HEK293 (cell line): ENCODE data around the gene PROCA1.

ENCODE experiments used
- CTCF ChIA-PET: fragments of 350-600 bp; formaldehyde crosslinking; extraction: SDS; loops from one replicate; lab custom pipeline; 2021; ENCODE audit warnings: antibody characterized with exemption; lab: Yijun Ruan, JAX
- POLR2A ChIA-PET: fragments of 300-600 bp; formaldehyde crosslinking; extraction: SDS; loops from one replicate; lab custom pipeline; 2020; ENCODE audit warnings: antibody characterized with exemption, inconsistent platforms; lab: Yijun Ruan, JAX
- H3K27ac ChIP-seq: fragments of 200-500 bp; sonication (Bioruptor generic); 2 replicates; pipeline ENCODE4 v1.5.1; 2014; ENCODE audit warnings: low read depth, low read length, control low read depth, inconsistent platforms; ENCODE audit errors: extremely low read depth
- H3K36me3 ChIP-seq, 2 experiments: fragments of 200-500 bp in 1 of 2; sonication (Bioruptor generic) in 1 of 2; 1 replicate in 1 of 2; 2 replicates in 1 of 2; pipeline ENCODE4 v1.5.1; 2014 to 2017; ENCODE audit warnings: inconsistent platforms in 2 of 2, low read length in 2 of 2; ENCODE audit not compliant: control insufficient read depth in 2 of 2, insufficient read depth in 1 of 2
- H3K4me1 ChIP-seq: fragments of 200-500 bp; sonication (Bioruptor generic); 2 replicates; pipeline ENCODE4 v1.5.1; 2014; ENCODE audit warnings: mild to moderate bottlenecking, low read length, inconsistent platforms; ENCODE audit not compliant: control insufficient read depth, insufficient read depth
- H3K4me3 ChIP-seq: 2 replicates; pipeline ENCODE4 v1.5.1; 2011; ENCODE audit warnings: low read depth, mild to moderate bottlenecking, control low read depth, low read length, moderate library complexity
- H3K9me3 ChIP-seq: fragments of 200-500 bp; sonication (Bioruptor generic); 2 replicates; pipeline ENCODE4 v1.5.1; 2014; ENCODE audit warnings: low read depth, low read length, inconsistent platforms; ENCODE audit not compliant: control insufficient read depth, insufficient read depth
- BCL11B ChIP-seq: fragments of 450-650 bp; formaldehyde crosslinking; IDR thresholded peaks from 2 replicates; pipeline ENCODE4 v1.5.1; 2016; ENCODE audit warnings: low read depth, missing biosample characterization, missing genetic modification characterization
- GLIS1 ChIP-seq: fragments of 450-650 bp; formaldehyde crosslinking; IDR thresholded peaks from 2 replicates; pipeline ENCODE4 v1.5.1; 2016; ENCODE audit warnings: missing biosample characterization, missing genetic modification characterization
- GLIS2 ChIP-seq: fragments of 450-650 bp; formaldehyde crosslinking; IDR thresholded peaks from 2 replicates; pipeline ENCODE4 v1.5.1; 2016; ENCODE audit warnings: missing biosample characterization, missing genetic modification characterization
- KLF1 ChIP-seq: fragments of 450-650 bp; formaldehyde crosslinking; IDR thresholded peaks from 2 replicates; pipeline ENCODE4 v1.5.1; 2016; ENCODE audit warnings: missing biosample characterization, missing genetic modification characterization
- PRDM1 ChIP-seq: fragments of 450-650 bp; formaldehyde crosslinking; IDR thresholded peaks from 2 replicates; pipeline ENCODE4; 2016; ENCODE audit warnings: missing biosample characterization, missing genetic modification characterization
- PRDM4 ChIP-seq: fragments of 450-650 bp; formaldehyde crosslinking; IDR thresholded peaks from 2 replicates; pipeline ENCODE4 v1.5.1; 2017; ENCODE audit warnings: missing biosample characterization, missing genetic modification characterization
- SP2 ChIP-seq: fragments of 450-650 bp; formaldehyde crosslinking; IDR thresholded peaks from 2 replicates; pipeline ENCODE4 v1.5.1; 2016; ENCODE audit warnings: missing biosample characterization, missing genetic modification characterization
- ZBTB10 ChIP-seq: fragments of 450-650 bp; formaldehyde crosslinking; IDR thresholded peaks from 2 replicates; pipeline ENCODE4 v1.5.1; 2016; ENCODE audit warnings: missing biosample characterization, missing genetic modification characterization
- ZBTB17 ChIP-seq: fragments of 450-650 bp; formaldehyde crosslinking; IDR thresholded peaks from 2 replicates; pipeline ENCODE4 v1.5.1; 2016; ENCODE audit warnings: missing biosample characterization, missing genetic modification characterization
- ZBTB44 ChIP-seq: fragments of 450-650 bp; IDR thresholded peaks from 2 replicates; pipeline ENCODE4 v1.5.1; 2018; ENCODE audit warnings: missing biosample characterization, mild to moderate bottlenecking, missing genetic modification characterization
- ZFP37 ChIP-seq: fragments of 450-650 bp; formaldehyde crosslinking; IDR thresholded peaks from 2 replicates; pipeline ENCODE4 v1.5.1; 2016; ENCODE audit warnings: missing biosample characterization, missing genetic modification characterization
- ZIC2 ChIP-seq: fragments of 450-650 bp; formaldehyde crosslinking; IDR thresholded peaks from 2 replicates; pipeline ENCODE4 v1.5.1; 2016; ENCODE audit warnings: missing biosample characterization, missing genetic modification characterization
- ZNF221 ChIP-seq: fragments of 450-650 bp; formaldehyde crosslinking; IDR thresholded peaks from 2 replicates; pipeline ENCODE4 v1.5.1; 2017; ENCODE audit warnings: missing biosample characterization, missing genetic modification characterization, borderline replicate concordance
- ZNF248 ChIP-seq: fragments of 450-650 bp; formaldehyde crosslinking; IDR thresholded peaks from 2 replicates; pipeline ENCODE4 v1.5.1; 2017; ENCODE audit warnings: missing biosample characterization, missing genetic modification characterization
- ZNF335 ChIP-seq: fragments of 450-650 bp; formaldehyde crosslinking; conservative IDR thresholded peaks from 2 replicates; pipeline ENCODE4 v1.5.1; 2016; ENCODE audit warnings: missing biosample characterization, missing genetic modification characterization
- ZNF341 ChIP-seq: fragments of 450-650 bp; formaldehyde crosslinking; IDR thresholded peaks from 2 replicates; pipeline ENCODE4; 2016; ENCODE audit warnings: low read depth, missing biosample characterization, missing genetic modification characterization
- ZNF366 ChIP-seq: fragments of 450-650 bp; formaldehyde crosslinking; conservative IDR thresholded peaks from 2 replicates; pipeline ENCODE4 v1.5.1; 2016; ENCODE audit warnings: missing biosample characterization, missing genetic modification characterization
- ZNF37A ChIP-seq: fragments of 450-650 bp; IDR thresholded peaks from 2 replicates; pipeline ENCODE4 v1.5.1; 2018; ENCODE audit warnings: missing biosample characterization, missing genetic modification characterization
- ZNF394 ChIP-seq: fragments of 450-650 bp; formaldehyde crosslinking; IDR thresholded peaks from 2 replicates; pipeline ENCODE4 v1.5.1; 2016; ENCODE audit warnings: missing biosample characterization, missing genetic modification characterization, mild to moderate bottlenecking, moderate library complexity, borderline replicate concordance
- ZNF423 ChIP-seq: fragments of 450-650 bp; formaldehyde crosslinking; IDR thresholded peaks from 2 replicates; pipeline ENCODE4 v1.5.1; 2016; ENCODE audit warnings: missing biosample characterization, missing genetic modification characterization
- TF ChIP-seq, protein P1 (sequence below): fragments of 450-650 bp; formaldehyde crosslinking; IDR thresholded peaks from 2 replicates; pipeline ENCODE4 v1.5.1; 2016; ENCODE audit warnings: missing biosample characterization, missing genetic modification characterization
- TF ChIP-seq, protein P2 (sequence below): fragments of 450-650 bp; formaldehyde crosslinking; IDR thresholded peaks from 2 replicates; pipeline ENCODE4 v1.5.1; 2016; ENCODE audit warnings: missing biosample characterization, missing genetic modification characterization

The PROCA1 gene

GRCh38 chr17:28718333-28719020 is 6.8 kb upstream of the PROCA1 start:
- no peaks in the 10 kb centered on the region for H3K9me3 ChIP-seq
- TF ChIP-seq KLF1 (tag by site-specific recombination) (0 out of 2 replicates have a peak, but pooled peaks have one; percentile 1), ZNF394 (tag by site-specific recombination) (0 out of 2 replicates have a peak, but pooled peaks have one; percentile 15), ZNF335 (tag by site-specific recombination) (peak; percentile 13; the same call in 1 of the 2 replicates), ZNF423 (tag by site-specific recombination) (no peak), ZBTB44 (tag by site-specific recombination) (no peak), PRDM4 (0 out of 2 replicates have a peak, but pooled peaks have one; percentile 11), GLIS2 (tag by site-specific recombination) (0 out of 2 replicates have a peak, but pooled peaks have one; percentile 56), ZBTB10 (0 out of 2 replicates have a peak, but pooled peaks have one; percentile 8), ZBTB17 (peak; percentile 48), ZNF366 (peak; percentile 67), ZNF341 (tag by site-specific recombination) (no peak), ZIC2 (peak; percentile 15; the same call in 1 of the 2 replicates), BCL11B (tag by site-specific recombination) (no peak), ZNF248 (tag by site-specific recombination) (no peak), ZNF37A (tag by site-specific recombination) (no peak), GLIS1 (tag by site-specific recombination) (peak; percentile 99), ZFP37 (tag by site-specific recombination) (0 out of 2 replicates have a peak, but pooled peaks have one; percentile 56), SP2 (tag by site-specific recombination) (peak; percentile 3; the same call in 1 of the 2 replicates), ZNF221 (no peak), PRDM1 (tag by site-specific recombination) (peak; percentile 40; the same call in 1 of the 2 replicates)
- TF ChIP-seq, protein P1, sequence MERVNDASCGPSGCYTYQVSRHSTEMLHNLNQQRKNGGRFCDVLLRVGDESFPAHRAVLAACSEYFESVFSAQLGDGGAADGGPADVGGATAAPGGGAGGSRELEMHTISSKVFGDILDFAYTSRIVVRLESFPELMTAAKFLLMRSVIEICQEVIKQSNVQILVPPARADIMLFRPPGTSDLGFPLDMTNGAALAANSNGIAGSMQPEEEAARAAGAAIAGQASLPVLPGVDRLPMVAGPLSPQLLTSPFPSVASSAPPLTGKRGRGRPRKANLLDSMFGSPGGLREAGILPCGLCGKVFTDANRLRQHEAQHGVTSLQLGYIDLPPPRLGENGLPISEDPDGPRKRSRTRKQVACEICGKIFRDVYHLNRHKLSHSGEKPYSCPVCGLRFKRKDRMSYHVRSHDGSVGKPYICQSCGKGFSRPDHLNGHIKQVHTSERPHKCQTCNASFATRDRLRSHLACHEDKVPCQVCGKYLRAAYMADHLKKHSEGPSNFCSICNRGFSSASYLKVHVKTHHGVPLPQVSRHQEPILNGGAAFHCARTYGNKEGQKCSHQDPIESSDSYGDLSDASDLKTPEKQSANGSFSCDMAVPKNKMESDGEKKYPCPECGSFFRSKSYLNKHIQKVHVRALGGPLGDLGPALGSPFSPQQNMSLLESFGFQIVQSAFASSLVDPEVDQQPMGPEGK: peak; percentile 4; the same call in 1 of the 2 replicates
- TF ChIP-seq, protein P2, sequence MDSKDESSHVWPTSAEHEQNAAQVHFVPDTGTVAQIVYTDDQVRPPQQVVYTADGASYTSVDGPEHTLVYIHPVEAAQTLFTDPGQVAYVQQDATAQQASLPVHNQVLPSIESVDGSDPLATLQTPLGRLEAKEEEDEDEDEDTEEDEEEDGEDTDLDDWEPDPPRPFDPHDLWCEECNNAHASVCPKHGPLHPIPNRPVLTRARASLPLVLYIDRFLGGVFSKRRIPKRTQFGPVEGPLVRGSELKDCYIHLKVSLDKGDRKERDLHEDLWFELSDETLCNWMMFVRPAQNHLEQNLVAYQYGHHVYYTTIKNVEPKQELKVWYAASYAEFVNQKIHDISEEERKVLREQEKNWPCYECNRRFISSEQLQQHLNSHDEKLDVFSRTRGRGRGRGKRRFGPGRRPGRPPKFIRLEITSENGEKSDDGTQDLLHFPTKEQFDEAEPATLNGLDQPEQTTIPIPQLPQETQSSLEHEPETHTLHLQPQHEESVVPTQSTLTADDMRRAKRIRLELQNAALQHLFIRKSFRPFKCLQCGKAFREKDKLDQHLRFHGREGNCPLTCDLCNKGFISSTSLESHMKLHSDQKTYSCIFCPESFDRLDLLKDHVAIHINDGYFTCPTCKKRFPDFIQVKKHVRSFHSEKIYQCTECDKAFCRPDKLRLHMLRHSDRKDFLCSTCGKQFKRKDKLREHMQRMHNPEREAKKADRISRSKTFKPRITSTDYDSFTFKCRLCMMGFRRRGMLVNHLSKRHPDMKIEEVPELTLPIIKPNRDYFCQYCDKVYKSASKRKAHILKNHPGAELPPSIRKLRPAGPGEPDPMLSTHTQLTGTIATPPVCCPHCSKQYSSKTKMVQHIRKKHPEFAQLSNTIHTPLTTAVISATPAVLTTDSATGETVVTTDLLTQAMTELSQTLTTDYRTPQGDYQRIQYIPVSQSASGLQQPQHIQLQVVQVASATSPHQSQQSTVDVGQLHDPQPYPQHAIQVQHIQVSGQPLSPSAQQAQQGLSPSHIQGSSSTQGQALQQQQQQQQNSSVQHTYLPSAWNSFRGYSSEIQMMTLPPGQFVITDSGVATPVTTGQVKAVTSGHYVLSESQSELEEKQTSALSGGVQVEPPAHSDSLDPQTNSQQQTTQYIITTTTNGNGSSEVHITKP (tag by site-specific recombination): peak; percentile 96
- CTCF ChIA-PET: interaction anchor here (0.9 to 13.6 kb wide), 2 partner anchors 28 to 45 kb away, joined by 3 to 445 read pairs; partner anchors contain the start of gene TRAF4
- POLR2A ChIA-PET: interaction anchor here (1.1 to 4.3 kb wide), 9 partner anchors 10 to 233 kb away, joined by 4 to 190 read pairs (median 17); partner anchors contain the start of genes BLTP2, NEK8, PHF12 and PIGS
- peak overlapping the region; percentile 95 for H3K27ac ChIP-seq
- H3K4me1 ChIP-seq: peaks cover 21% of the 10 kb centered on the region
- H3K36me3 ChIP-seq: peaks cover 33 to 66% of the 10 kb centered on the region in 2 experiments
- H3K4me3 ChIP-seq: peak overlapping the region; percentile 67
